HG03571 (cell line): ENCODE data around the gene ST3GAL2.
A peak's percentile ranks its signal among the peaks of the same experiment; 100 is the strongest.

ENCODE experiments used
- ATAC-seq: cut with Tn5 transposase; IDR thresholded peaks from one replicate; pipeline ENCODE4 v1.9.1; 2021; ENCODE audit not compliant: unreplicated experiment

Gene ST3GAL2, protein sequence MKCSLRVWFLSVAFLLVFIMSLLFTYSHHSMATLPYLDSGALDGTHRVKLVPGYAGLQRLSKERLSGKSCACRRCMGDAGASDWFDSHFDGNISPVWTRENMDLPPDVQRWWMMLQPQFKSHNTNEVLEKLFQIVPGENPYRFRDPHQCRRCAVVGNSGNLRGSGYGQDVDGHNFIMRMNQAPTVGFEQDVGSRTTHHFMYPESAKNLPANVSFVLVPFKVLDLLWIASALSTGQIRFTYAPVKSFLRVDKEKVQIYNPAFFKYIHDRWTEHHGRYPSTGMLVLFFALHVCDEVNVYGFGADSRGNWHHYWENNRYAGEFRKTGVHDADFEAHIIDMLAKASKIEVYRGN

DNA sequence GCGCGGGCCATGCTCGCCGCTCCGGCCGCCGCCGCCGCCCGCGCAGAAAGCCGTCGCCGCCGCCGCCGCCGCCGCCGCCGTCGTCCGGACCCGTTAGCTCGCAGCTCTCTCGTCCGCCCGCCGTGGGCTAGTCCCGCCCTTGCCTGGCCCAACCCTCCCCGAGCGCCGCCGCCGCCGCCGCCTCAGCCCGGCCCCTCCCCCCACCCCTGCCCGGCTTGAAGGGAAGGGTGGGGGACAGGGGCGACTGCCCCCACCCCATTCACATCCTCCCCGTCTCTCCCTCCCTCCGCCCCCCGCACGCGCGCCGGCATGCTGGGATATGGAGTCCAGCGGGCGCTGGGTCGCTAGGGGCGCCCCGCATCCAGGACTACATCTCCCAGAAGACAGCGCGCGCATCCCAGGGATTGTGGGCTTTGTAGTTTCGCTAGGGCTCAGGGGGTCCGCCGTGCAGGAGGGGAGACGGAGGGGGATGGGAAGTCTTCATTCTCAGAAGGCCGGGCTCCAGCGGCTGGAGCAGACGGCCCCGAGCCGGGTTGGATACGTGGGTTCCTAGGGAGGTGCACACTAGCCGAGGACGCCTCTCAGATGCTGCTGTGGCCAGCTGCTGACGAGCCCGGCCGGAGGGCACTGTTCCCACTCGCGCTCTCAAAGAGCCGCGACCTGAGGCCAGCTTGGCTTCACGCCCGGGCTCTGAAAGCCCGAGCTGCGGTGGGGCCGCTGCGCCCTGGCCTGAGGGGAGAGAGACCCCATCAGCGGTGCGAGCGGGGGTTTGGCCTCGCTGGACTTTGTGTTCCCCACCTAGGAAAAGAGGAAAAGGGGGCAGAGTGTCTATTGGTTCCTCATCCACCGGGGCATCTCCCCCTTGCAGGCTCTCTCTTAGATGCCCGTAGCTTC lies at the start of gene ST3GAL2:
Gene ST3GAL2, minus strand, starts transcription at position 132 of the 894 bp plus-strand sequence. CDS start 40,570 bp downstream, outside the sequence.
- ATAC-seq, result peak; percentile 80

DNA sequence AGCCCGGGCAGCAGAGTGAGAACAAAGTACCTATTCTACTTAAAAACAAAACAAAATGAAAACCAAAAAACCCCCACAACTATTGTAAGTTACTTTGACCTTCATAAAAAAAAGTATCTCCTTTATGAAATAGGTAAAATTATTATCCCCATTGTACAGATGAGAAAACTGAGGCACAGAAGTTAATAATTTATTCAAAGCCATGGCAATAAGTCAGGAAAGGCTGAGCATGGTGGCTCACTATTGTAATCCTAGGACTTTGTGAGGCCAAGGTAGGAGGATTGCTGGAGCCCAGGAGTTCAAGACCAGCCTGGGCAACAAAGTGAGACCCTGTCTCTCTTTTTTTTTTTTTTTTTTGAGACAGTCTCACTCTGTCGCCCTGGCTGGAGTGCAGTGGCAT lies 46.0 kb upstream of the ST3GAL2 start:
- ATAC-seq, result no peak

- peak; percentile 70 for ATAC-seq
Measured at GRCh38 chr16:70483426-70483825, 44.5 kb upstream of the ST3GAL2 start.

- no peak for ATAC-seq
Measured at GRCh38 chr16:70482624-70483023, 43.7 kb upstream of the ST3GAL2 start.

DNA sequence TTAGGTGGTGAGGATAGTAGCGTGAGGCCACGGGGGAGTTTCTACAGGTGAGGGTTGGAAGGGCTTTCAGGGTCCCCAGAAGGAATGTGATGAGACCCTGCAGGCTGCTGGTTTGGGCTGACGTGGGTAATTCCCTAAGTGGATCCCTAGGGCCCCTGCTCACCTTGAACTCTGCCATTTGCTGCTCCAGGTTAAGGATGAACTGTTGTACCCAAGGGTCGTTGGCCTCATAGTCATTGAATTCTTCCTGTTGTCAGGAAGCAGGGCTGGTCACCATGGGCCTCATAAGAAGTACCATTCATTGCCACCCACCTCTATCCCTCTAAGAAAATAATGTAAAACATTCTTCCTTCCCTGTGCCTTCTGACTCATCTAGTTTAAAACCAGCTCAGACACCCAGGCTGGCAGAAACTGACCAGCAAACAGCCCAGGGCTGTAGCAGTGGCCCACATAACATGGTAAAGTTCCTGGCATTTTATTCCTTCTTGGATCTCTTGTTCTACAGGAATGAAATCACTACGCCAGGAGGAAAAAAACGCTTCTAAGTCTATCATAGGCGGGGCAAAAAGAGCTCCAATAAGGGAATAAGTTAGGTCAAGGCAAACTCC lies 43.1 kb upstream of the ST3GAL2 start:
- no peak for ATAC-seq

DNA sequence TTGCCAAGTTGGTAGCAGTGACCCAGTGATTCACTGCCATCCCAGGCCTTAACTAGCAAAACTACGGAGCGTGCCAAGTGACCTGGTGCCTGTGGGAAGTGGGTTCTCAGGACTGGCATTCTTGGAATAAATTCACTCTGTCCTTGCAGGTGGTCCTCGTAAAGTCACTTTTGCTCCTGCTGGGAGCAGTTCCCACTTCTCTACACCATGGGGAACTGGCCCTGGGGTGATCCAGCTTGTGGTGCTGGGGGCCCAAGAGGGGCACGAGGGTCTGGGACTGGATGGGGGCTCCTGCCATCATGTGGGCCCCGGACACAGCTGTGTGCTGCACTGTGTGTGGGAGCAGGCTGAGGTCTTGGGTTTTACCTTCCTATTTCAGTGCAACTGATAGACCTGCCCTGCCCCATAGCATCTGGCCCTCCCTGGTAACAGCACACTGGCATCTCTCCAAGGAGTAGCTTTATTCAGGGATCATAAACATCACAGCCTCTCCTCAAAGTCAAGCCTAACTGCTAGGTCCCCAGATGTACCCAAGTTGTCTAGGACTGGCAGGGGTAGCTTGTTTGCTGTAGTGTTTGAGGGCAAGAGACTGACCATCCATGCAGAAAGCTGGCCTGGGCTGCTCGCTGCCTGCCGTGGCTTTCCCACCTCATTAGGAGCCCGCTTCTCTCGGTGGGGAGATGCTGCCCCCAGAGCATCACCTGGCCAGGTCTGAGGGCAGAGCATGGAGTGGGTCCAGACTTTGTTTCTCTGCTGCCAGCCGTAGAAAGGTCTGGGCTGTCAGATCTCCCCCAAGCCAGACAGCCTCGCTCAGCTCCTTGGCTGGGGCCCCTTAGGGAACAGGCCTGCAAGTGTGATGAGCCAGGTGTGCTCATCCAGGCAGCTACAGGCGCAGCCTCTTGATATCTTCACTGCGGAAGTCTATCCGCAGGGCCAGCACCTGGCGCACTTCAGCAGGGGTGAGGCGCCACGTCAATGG lies 41.5 kb upstream of the ST3GAL2 start:
- no peak for ATAC-seq

- no peak for ATAC-seq
Measured at GRCh38 chr16:70478912-70479341, 40.0 kb upstream of the ST3GAL2 start.

DNA sequence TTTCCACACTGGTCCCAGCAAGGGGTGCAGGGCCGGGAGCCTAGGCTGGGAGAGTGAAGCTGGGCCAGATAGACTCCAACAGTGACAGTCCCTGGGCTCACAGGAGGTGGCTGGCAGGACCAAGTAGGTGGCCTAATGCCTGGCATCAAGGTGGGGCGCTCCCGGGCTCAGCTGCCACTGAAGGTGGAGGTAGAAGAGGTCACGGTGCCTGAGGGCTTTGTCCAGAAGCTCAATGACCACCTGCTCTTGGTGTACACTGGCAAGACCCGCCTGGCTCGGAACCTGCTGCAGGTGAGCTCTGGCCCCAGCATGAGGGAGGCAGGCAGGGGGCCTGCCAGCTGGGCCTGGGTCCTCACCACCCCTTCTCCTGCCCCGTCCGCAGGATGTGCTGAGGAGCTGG lies 39.3 kb upstream of the ST3GAL2 start:
- no peak for ATAC-seq

DNA sequence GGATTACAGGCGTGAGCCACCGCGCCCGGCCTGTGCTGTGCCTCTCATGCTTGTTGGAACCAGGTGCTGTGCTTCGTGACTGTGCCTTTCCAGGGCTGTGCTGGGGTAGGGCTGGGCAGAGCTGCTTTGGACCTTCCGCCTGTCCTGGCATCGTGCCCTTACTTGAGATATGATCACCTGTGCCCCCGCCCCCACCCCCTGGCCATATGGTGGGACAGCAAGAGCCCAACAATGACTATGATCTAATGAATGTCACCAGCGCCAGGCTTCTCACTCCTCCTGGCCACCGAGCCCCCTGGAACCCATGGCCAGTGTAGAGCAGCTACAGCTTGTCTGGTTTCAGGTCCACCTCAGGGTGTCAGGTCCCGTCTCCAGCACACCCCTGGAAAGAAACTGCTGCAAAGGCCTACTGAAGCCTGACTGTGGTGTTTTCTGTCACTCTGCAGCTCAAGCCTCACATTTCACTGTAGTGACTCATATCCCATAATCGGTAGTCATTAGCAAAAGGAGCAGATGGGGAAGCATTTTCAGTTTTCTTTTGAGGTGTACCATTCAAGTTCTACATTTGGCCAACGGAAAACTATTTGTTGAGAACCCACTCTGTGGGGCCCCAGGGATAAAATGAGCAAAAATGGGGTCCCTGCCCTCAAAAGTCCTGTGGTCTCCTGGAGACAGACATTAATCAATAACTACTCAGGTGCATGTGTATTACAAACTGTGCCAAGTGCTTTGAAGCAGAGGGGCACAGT lies 37.5 kb upstream of the ST3GAL2 start:
- ATAC-seq, result peak; percentile 87

DNA sequence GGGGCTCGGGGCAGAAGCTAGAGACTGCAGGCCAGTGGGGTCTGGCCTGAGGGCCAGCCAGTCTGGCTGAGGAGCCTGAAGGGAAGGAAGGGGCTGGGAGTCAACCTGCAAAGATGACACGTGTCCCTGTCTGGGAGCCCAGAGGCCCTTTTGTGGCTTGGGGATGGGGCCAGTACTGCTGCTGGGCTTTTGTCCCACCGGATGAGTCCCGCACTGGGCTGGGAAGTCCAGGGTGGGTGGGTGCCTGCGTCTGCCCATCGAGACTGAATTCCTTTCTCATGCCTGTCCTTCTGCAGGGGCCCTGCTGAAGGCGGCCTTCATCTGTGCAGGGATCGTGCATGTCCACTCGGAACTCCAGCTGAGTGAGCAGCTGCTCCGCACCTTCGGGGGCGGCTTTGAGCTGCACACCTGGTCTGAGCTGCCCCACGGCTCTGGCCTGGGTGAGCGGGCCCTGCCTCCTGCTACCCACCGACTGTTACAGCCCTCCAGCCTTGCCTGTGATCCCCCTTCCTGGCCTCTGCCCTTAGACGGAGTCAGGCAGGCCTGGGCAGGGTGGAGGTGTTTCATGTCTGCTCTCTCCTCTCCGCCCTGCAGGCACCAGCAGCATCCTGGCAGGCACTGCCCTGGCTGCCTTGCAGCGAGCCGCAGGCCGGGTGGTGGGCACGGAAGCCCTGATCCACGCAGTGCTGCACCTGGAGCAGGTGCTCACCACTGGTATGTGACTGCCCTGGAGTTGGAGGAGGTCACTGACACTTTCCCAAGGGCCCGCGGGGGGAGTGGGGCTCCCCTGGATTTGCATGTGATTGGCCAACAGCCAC lies 36.4 kb upstream of the ST3GAL2 start:
- ATAC-seq, result no peak

DNA sequence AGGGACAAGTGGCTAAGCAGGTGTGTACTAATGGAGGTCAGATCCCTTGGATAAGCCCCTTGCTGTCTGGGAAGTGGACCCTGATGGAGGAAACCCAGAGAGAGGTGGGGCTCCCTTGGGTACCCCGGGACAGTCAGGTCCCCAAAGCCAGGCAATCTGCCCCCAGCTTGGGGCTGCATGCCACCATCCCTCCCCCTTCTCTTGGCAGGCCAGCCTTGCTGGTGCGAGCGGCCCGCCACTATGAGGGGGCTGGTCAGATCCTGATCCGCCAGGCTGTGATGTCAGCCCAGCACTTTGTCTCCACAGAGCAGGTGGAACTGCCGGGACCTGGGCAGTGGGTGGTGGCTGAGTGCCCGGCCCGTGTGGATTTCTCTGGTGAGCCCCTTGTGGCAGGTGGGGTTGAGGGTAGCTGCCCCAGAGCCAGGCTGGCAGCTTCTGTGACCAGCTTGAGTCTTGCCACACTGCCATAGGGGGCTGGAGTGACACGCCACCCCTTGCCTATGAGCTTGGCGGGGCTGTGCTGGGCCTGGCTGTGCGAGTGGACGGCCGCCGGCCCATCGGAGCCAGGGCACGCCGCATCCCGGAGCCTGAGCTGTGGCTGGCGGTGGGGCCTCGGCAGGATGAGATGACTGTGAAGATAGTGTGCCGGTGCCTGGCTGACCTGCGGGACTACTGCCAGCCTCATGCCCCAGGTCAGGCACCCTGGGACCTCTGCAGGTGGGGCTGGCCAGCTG lies 35.6 kb upstream of the ST3GAL2 start:
- ATAC-seq, result no peak

GRCh38 chr16:70473446-70474319 lies 34.8 kb upstream of the ST3GAL2 start:
- no peak for ATAC-seq

GRCh38 chr16:70472786-70473433 lies 34.0 kb upstream of the ST3GAL2 start:
- ATAC-seq, result no peak

DNA sequence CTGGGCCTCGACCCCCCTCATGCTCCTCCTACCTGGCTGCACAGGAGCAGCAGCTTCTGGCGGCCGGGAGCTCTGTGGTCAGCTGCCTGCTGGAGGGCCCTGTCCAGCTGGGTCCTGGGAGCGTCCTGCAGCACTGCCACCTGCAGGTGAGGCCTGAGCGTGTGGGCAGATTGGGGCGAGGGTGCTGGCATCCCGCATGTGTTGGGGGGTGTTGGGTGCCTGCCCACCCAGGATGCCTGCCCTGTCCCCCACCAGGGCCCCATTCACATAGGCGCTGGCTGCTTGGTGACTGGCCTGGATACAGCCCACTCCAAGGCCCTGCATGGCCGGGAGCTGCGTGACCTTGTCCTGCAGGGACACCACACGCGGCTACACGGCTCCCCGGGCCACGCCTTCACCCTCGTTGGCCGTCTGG lies 32.0 kb upstream of the ST3GAL2 start:
- ATAC-seq, result no peak

DNA sequence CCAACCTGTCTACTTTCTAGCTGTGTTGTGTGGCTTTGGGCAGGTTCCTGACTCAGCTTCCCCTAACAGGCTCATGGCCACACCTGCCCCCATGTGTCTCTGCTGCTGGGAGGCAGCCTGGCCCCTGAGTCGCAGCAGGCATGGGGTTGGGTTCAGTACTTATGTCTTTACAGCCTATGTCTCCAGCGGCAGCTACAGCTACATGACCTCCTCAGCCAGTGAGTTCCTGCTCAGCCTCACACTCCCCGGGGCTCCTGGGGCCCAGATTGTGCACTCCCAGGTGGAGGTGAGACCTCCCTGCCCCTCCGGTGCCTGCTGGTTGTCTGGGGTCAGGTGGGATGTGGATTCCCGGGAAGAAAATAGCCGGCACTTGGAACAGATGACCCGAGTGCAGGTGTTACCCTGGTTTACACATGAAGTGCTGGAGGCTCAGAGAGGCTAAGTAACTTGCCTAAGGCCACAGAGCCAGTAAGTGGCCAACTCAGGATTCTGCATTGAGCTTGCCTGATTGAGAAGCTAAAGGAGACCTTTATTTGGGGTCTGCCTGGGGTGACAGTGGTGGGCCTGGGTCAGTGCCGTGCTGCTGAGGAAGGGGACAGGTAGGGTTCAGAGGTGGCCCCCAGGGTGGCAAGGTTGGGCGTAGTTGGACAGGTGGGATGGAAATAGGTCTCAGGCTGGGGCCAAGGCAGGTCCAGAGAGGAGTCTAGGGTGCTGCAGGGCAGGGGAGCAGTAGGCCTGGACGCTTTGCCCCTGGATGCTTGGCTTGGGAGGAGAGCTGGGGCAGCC lies 31.4 kb upstream of the ST3GAL2 start:
- no peak for ATAC-seq
